ENCODE results near the gene HS6ST3.

Gene HS6ST3

GRCh38 chr13:96816874-96817273 lies 727.0 kb downstream of the HS6ST3 start:
- Histone ChIP-seq H3K4me2 (ENCODE audit: low read length) (no peak overlapping the region), H3F3A (ENCODE audit: control insufficient read depth, insufficient read depth) (no peaks in the 10 kb centered on the region), H4K20me1 (ENCODE audit: control insufficient read depth, insufficient read depth, low read depth, low read length) (no peaks in the 10 kb centered on the region), H3K9me3 (ENCODE audit: control insufficient read depth, insufficient read depth, low read length) (no peaks in the 10 kb centered on the region), H3K4me3 (ENCODE audit: low read length) (no peak overlapping the region), H3K27ac (ENCODE audit: low read depth, low read length) (no peak overlapping the region), H3K27me3 (ENCODE audit: control insufficient read depth, low read length) (no peaks in the 10 kb centered on the region), H3K79me2 (ENCODE audit: control insufficient read depth, low read length) (no peaks in the 10 kb centered on the region), H3K4me1 (ENCODE audit: control insufficient read depth, low read length) (no peaks in the 10 kb centered on the region), H3K9me2 (replicated peaks; ENCODE audit: control insufficient read depth, low read length) (no peaks in the 10 kb centered on the region), H3K36me3 (ENCODE audit: control insufficient read depth, low read length) (no peaks in the 10 kb centered on the region)
- TF ChIP-seq EZH2phosphoT487 (IDR thresholded peaks at IDR 0.05; ENCODE audit: borderline replicate concordance, low read length): no peak
- TF ChIP-seq, protein P1, sequence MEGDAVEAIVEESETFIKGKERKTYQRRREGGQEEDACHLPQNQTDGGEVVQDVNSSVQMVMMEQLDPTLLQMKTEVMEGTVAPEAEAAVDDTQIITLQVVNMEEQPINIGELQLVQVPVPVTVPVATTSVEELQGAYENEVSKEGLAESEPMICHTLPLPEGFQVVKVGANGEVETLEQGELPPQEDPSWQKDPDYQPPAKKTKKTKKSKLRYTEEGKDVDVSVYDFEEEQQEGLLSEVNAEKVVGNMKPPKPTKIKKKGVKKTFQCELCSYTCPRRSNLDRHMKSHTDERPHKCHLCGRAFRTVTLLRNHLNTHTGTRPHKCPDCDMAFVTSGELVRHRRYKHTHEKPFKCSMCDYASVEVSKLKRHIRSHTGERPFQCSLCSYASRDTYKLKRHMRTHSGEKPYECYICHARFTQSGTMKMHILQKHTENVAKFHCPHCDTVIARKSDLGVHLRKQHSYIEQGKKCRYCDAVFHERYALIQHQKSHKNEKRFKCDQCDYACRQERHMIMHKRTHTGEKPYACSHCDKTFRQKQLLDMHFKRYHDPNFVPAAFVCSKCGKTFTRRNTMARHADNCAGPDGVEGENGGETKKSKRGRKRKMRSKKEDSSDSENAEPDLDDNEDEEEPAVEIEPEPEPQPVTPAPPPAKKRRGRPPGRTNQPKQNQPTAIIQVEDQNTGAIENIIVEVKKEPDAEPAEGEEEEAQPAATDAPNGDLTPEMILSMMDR (IDR thresholded peaks at IDR 0.05; ENCODE audit: low read depth, low read length, poor library complexity, severe bottlenecking): no peak

GRCh38 chr13:96817336-96817941 lies 727.5 kb downstream of the HS6ST3 start:
- no peak overlapping the region for H3K27ac ChIP-seq (ENCODE audit: low read depth, low read length)
- H3K9me2 ChIP-seq (replicated peaks; ENCODE audit: control insufficient read depth, low read length): no peaks in the 10 kb centered on the region
- no peaks in the 10 kb centered on the region for H3K9me3 ChIP-seq (ENCODE audit: control insufficient read depth, insufficient read depth, low read length)
- H3K4me1 ChIP-seq (ENCODE audit: control insufficient read depth, low read length): no peaks in the 10 kb centered on the region
- no peaks in the 10 kb centered on the region for H3K36me3 ChIP-seq (ENCODE audit: control insufficient read depth, low read length)
- no peaks in the 10 kb centered on the region for H3F3A ChIP-seq (ENCODE audit: control insufficient read depth, insufficient read depth)
- H3K4me2 ChIP-seq (ENCODE audit: low read length): no peak overlapping the region
- no peaks in the 10 kb centered on the region for H4K20me1 ChIP-seq (ENCODE audit: control insufficient read depth, insufficient read depth, low read depth, low read length)
- no peaks in the 10 kb centered on the region for H3K79me2 ChIP-seq (ENCODE audit: control insufficient read depth, low read length)
- H3K27me3 ChIP-seq (ENCODE audit: control insufficient read depth, low read length): no peaks in the 10 kb centered on the region
- no peak overlapping the region for H3K4me3 ChIP-seq (ENCODE audit: low read length)
- TF ChIP-seq EZH2phosphoT487 (IDR thresholded peaks at IDR 0.05; ENCODE audit: borderline replicate concordance, low read length): no peak
- TF ChIP-seq, protein P1 (IDR thresholded peaks at IDR 0.05; ENCODE audit: low read depth, low read length, poor library complexity, severe bottlenecking): peak; percentile 56

DNA sequence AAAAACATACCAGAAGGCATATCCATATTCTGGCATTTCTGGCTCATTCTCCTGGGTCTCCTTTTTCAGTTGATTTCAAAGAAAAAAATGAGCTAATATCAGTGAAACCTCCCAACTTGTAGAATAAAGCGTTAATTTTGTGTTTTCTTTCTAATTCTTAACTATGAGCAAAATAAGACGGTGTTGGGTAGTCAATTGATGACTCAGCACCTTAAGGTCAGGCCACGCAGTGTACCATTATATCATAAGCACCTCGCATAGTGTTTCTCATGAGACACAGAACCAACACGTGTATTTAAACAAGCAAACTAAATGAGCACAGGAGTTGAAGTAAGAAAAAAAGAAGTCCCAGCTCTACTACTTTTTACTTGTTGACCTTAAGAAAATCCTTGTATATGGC lies 729.5 kb downstream of the HS6ST3 start:
- H3K4me1 ChIP-seq (ENCODE audit: control insufficient read depth, low read length): no peaks in the 10 kb centered on the region
- TF ChIP-seq, protein P1 (IDR thresholded peaks at IDR 0.05; ENCODE audit: low read depth, low read length, poor library complexity, severe bottlenecking): no peak
- no peak for TF ChIP-seq EZH2phosphoT487 (IDR thresholded peaks at IDR 0.05; ENCODE audit: borderline replicate concordance, low read length)
- no peaks in the 10 kb centered on the region for H3K9me3 ChIP-seq (ENCODE audit: control insufficient read depth, insufficient read depth, low read length)
- H3K27ac ChIP-seq (ENCODE audit: low read depth, low read length): no peak overlapping the region
- H3F3A ChIP-seq (ENCODE audit: control insufficient read depth, insufficient read depth): no peaks in the 10 kb centered on the region
- no peaks in the 10 kb centered on the region for H3K36me3 ChIP-seq (ENCODE audit: control insufficient read depth, low read length)
- no peak overlapping the region for H3K4me3 ChIP-seq (ENCODE audit: low read length)
- H3K27me3 ChIP-seq (ENCODE audit: control insufficient read depth, low read length): no peaks in the 10 kb centered on the region
- no peaks in the 10 kb centered on the region for H3K9me2 ChIP-seq (replicated peaks; ENCODE audit: control insufficient read depth, low read length)
- H3K4me2 ChIP-seq (ENCODE audit: low read length): no peak overlapping the region
- H3K79me2 ChIP-seq (ENCODE audit: control insufficient read depth, low read length): no peaks in the 10 kb centered on the region
- H4K20me1 ChIP-seq (ENCODE audit: control insufficient read depth, insufficient read depth, low read depth, low read length): no peaks in the 10 kb centered on the region

Data from DOHH2 (cell line).